ENCODE data around the gene FAM120C.
A peak's percentile ranks its signal among the peaks of the same experiment; 100 is the strongest.

Gene FAM120C

DNA sequence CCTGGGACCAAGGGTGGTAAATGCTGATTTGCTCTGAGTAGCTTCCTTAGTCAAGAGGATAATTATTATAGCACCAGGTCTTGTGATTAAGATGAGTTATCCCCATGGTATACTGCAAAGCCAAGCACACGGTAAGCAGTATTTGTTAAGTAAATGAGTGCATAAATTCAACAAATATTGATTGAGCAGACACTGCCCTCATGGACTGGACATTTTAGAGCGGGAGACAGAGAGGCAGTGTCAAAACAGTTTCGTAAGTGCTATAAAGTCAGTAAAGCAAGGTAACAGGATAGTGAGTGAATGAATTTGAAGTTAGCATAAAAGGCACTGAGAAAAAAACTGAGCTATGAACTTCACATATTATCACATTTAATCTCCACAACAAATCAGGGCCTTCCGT lies 152.7 kb downstream of the FAM120C start:
- no peak for DNase-seq

DNA sequence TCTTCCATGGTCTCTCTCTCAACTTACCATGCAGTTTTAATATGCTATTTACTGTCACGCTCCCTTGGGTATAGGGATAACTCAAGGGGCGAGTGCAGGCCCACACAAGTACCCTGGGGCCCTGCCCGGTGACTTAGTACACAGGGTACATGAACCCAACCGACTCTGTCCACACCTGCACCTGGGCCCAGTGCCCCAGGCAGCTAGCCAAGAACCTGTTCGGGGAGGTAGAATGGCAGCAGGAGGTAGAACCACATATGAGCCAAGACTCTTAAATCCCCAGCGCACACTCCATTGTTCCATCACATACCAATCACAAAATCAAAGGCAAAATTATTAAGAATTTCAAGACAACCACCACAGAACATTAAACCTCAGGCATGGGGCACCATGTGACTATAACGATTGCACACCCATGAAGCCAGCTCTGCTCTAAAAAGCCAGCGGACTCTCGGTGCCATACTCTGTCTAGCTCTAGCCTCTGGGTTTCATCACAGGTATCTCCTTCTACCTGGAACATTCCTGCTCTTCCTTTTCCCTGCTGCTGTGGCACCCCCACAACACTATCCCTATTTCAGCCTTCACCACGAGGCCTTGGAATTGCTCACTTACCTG lies 153.4 kb downstream of the FAM120C start:
- DNase-seq, result peak; percentile 67

DNA sequence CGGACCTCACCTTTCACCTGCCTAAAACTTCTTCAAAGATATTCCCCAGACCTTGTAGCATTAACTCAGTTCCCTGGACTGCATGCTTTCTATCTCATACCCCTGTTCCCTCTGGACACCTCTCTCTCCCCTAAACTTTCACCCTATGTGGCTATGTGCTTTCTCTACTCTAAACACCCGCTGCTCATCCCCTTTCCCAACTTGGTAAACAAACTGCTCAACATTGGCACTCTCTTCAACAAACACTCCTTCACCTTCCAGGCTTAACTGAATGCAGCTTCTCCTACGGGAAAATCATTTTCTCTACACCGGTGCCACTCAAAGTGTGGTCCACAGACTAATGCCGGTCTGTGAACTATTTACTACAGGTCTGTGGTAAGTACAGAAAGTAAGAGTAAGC lies 158.7 kb downstream of the FAM120C start:
- DNase-seq, result no peak
